NCI-H748 (cell line): ENCODE measurements around the gene CD58.
"Not testable (repeated sequence)": the region's sequence is repeated elsewhere in the genome, so short reads cannot be mapped to it uniquely, and the experiment has no call there.

ENCODE experiments used
- DNase-seq: peaks from one replicate; lab custom pipeline; 2025; ENCODE audit not compliant: unreplicated experiment; lab: John Stamatoyannopoulos, UW

CD58 gene

GRCh38 chr1:116571215-116571919 lies 541 bp upstream of the CD58 start:
- DNase-seq = no peak

- DNase-seq = peak; percentile 24
These were observed 959 bp downstream of the CD58 start for GRCh38 chr1:116569776-116570357.

- DNase-seq = no peak
These were observed 1.5 kb downstream of the CD58 start for GRCh38 chr1:116569381-116569670.

GRCh38 chr1:116568662-116569380 lies 2.0 kb downstream of the CD58 start:
- no peak for DNase-seq

- no peak for DNase-seq
These were observed 2.8 kb downstream of the CD58 start for GRCh38 chr1:116567790-116568661.

- no peak for DNase-seq
These were observed 5.6 kb downstream of the CD58 start for GRCh38 chr1:116565222-116565621.

- DNase-seq = no peak
These were observed 6.4 kb downstream of the CD58 start for GRCh38 chr1:116564426-116564825.

- DNase-seq = not testable (repeated sequence)
These were observed 8.4 kb downstream of the CD58 start for GRCh38 chr1:116562465-116562864.

- no peak for DNase-seq
These were observed 9.3 kb downstream of the CD58 start for GRCh38 chr1:116561563-116561962.

GRCh38 chr1:116560704-116561490 lies 9.9 kb downstream of the CD58 start:
- no peak for DNase-seq

GRCh38 chr1:116559304-116559761 lies 11.5 kb downstream of the CD58 start:
- DNase-seq = no peak

GRCh38 chr1:116558571-116558970 lies 12.3 kb downstream of the CD58 start:
- no peak for DNase-seq

GRCh38 chr1:116558140-116558549 lies 12.7 kb downstream of the CD58 start:
- no peak for DNase-seq

GRCh38 chr1:116557323-116557878 lies 13.4 kb downstream of the CD58 start:
- no peak for DNase-seq

GRCh38 chr1:116556289-116557006 lies 14.4 kb downstream of the CD58 start:
- no peak for DNase-seq

GRCh38 chr1:116554924-116555323 lies 15.9 kb downstream of the CD58 start:
- DNase-seq = no peak

GRCh38 chr1:116553386-116554115 lies 17.3 kb downstream of the CD58 start:
- DNase-seq = no peak

- no peak for DNase-seq
These were observed 24.4 kb downstream of the CD58 start for GRCh38 chr1:116546354-116546977.

GRCh38 chr1:116545359-116545705 lies 25.5 kb downstream of the CD58 start:
- no peak for DNase-seq
